Endothelial cell of umbilical vein (primary cell): ENCODE results near the gene IGFBP7. TPM values are rescaled to one million over a fixed set of nuclear protein-coding genes. Genes with fewer than 3 reads are reported as not detected.

ENCODE experiments used
- BruUV-seq: library from RNA; stranded (reverse); fragments of 400-500 nt; replicated peaks from 2 replicates; lab custom pipeline; 2021; lab: Mats Ljungman, UMichigan
- CTCF ChIA-PET: fragments of 300-600, 350-600 bp; sonication (Branson Sonifier 250); formaldehyde crosslinking; loops from one replicate; lab custom pipeline; 2021; ENCODE audit warnings: antibody characterized with exemption, inconsistent platforms; lab: Charles Lee
- POLR2A ChIA-PET: fragments of 300-600, 350-600 bp; sonication (Branson Sonifier 250); formaldehyde crosslinking; loops from one replicate; lab custom pipeline; 2021; ENCODE audit warnings: antibody characterized with exemption, inconsistent platforms; lab: Charles Lee
- DNase-seq: peaks from one replicate; pipeline ENCODE4 v3.0.0-alpha.2; 2011; ENCODE audit warnings: low read depth, low spot score
- FAIRE-seq: peaks from 2 replicates; lab custom pipeline; 2011; peaks lifted over from hg19 to GRCh38; lab: Jason Lieb, UNC
- H2AFZ ChIP-seq: 2 replicates; pipeline ENCODE4 v1.6.0; 2012; ENCODE audit warnings: low read depth, low read length, control low read depth, inconsistent platforms
- H3K27ac ChIP-seq: 2 replicates; pipeline ENCODE4 v1.5.1; 2011; ENCODE audit warnings: low read depth, mild to moderate bottlenecking, control low read depth, low read length, moderate library complexity; ENCODE audit not compliant: insufficient read depth
- H3K27me3 ChIP-seq, 2 experiments: 2 replicates each; pipeline versions ENCODE4 v1.6.0 to v1.6.1; 2011; ENCODE audit warnings: low read length in 2 of 2, mixed read lengths in 1 of 2; ENCODE audit not compliant: control insufficient read depth in 2 of 2, insufficient read depth in 2 of 2
- H3K36me3 ChIP-seq, 2 experiments: 2 replicates in 1 of 2; 3 replicates in 1 of 2; pipeline ENCODE4 v1.5.1; 2011; ENCODE audit warnings: low read length in 2 of 2, mild to moderate bottlenecking in 1 of 2, moderate library complexity in 1 of 2; ENCODE audit not compliant: control insufficient read depth in 2 of 2, insufficient read depth in 2 of 2; ENCODE audit errors: extremely low read depth in 1 of 2
- H3K4me1 ChIP-seq: 3 replicates; pipeline ENCODE4 v1.5.1; 2011; ENCODE audit warnings: mild to moderate bottlenecking, low read length; ENCODE audit not compliant: control insufficient read depth, insufficient read depth; ENCODE audit errors: extremely low read depth
- H3K4me2 ChIP-seq: 2 replicates; pipeline ENCODE4 v1.6.1; 2011; ENCODE audit warnings: low read length, control low read depth, mixed read lengths; ENCODE audit not compliant: insufficient read depth
- H3K4me3 ChIP-seq, 3 experiments: fragments of 200-600 bp in 1 of 3; sonication (generic), shearing (Covaris generic) in 1 of 3; replicated peaks in 1 of 3; 2 replicates each; pipeline ENCODE4 v1.5.1; 2011 to 2016; ENCODE audit warnings: control low read depth in 3 of 3, low read length in 3 of 3, mild to moderate bottlenecking in 2 of 3, inconsistent platforms in 1 of 3, low read depth in 1 of 3, moderate library complexity in 1 of 3; ENCODE audit not compliant: insufficient read depth in 1 of 3
- H3K79me2 ChIP-seq: 2 replicates; pipeline ENCODE4 v1.6.0; 2012; ENCODE audit warnings: low read length, inconsistent platforms; ENCODE audit not compliant: control insufficient read depth, insufficient read depth
- H3K9ac ChIP-seq: replicated peaks from 2 replicates; pipeline ENCODE3; 2011; ENCODE audit warnings: low read length, control low read depth; ENCODE audit not compliant: insufficient read depth; ENCODE audit errors: extremely low read depth
- H3K9me1 ChIP-seq: replicated peaks from 3 replicates; pipeline ENCODE4 v1.6.0; 2011; ENCODE audit warnings: mild to moderate bottlenecking, low read length; ENCODE audit not compliant: control insufficient read depth, insufficient read depth; ENCODE audit errors: extremely low read depth
- H3K9me3 ChIP-seq: replicated peaks from 2 replicates; pipeline ENCODE4 v1.5.1; 2012; ENCODE audit warnings: low read length, inconsistent platforms; ENCODE audit not compliant: control insufficient read depth, insufficient read depth
- H4K20me1 ChIP-seq: replicated peaks from 2 replicates; pipeline ENCODE3; 2011; ENCODE audit warnings: mild to moderate bottlenecking, low read length; ENCODE audit not compliant: control insufficient read depth, insufficient read depth; ENCODE audit errors: extremely low read depth
- EZH2 ChIP-seq: IDR thresholded peaks from 2 replicates; pipeline ENCODE4 v1.6.1; 2012; ENCODE audit warnings: borderline replicate concordance, low read depth, mild to moderate bottlenecking, moderate library complexity, low read length, inconsistent platforms; ENCODE audit not compliant: severe bottlenecking
- FOS ChIP-seq: IDR thresholded peaks from 2 replicates; pipeline ENCODE4 v1.6.1; 2011; ENCODE audit warnings: mild to moderate bottlenecking, low read length, moderate library complexity, borderline replicate concordance; ENCODE audit not compliant: insufficient read depth
- GATA2 ChIP-seq: IDR thresholded peaks from 2 replicates; pipeline ENCODE4 v1.7.0; 2011; ENCODE audit warnings: low read depth, mild to moderate bottlenecking, moderate library complexity, mixed read lengths, low read length; ENCODE audit not compliant: insufficient read length, insufficient read depth
- JUN ChIP-seq: IDR thresholded peaks from 2 replicates; pipeline ENCODE4 v1.6.1; 2011; ENCODE audit warnings: borderline replicate concordance, low read depth; ENCODE audit not compliant: insufficient read length, insufficient read depth
- MYC ChIP-seq: IDR thresholded peaks from one replicate; pipeline ENCODE4 v1.6.1; 2011; ENCODE audit warnings: mild to moderate bottlenecking, low read depth, low read length
- POLR2A ChIP-seq: IDR thresholded peaks from 2 replicates; pipeline ENCODE4 v1.6.1; 2012; ENCODE audit warnings: low read depth, mild to moderate bottlenecking, control low read depth, low read length
- dilution Hi-C: fragments of 300-500 bp; cut with MboI; formaldehyde crosslinking; loops from one replicate; pipeline ENCODE4 v1.15.0; 2019; ENCODE audit warnings: low sequenced_read_pairs; ENCODE audit not compliant: extremely low pct_ligation_motif_present
- intact Hi-C: fragments of 100-400 bp; cut with micrococcal nuclease; formaldehyde crosslinking; loops from one replicate; pipeline ENCODE4 v1.10.0; 2022
- polyA plus RNA-seq, 4 experiments: library from polyadenylated mRNA; depleted of rRNA in 3 of 4; stranded (reverse) in 3 of 4; unstranded in 1 of 4; fragments of >200 nt; gene quantifications; 2 replicates each; pipeline versions ENCODE4 v1.2.1 to v1.2.3, GENCODE V29; 2011 to 2012; ENCODE audit warnings: missing spikeins in 1 of 4
- total RNA-seq: library from RNA; stranded (reverse); gene quantifications from 2 replicates; pipeline ENCODE4 v1.2.3, GENCODE V29; 2021
- TF ChIP-seq, protein P1 (sequence below), 2 donors: IDR thresholded peaks; 1 replicate in 1 of 2; 2 replicates in 1 of 2; pipeline ENCODE4 v1.5.1; 2011; ENCODE audit warnings: low read length in 2 of 2, mild to moderate bottlenecking in 2 of 2, moderate library complexity in 2 of 2, control low read depth in 1 of 2, inconsistent platforms in 1 of 2, low read depth in 1 of 2; ENCODE audit not compliant: insufficient read depth in 1 of 2; ENCODE audit errors: extremely low read depth in 1 of 2

Gene IGFBP7
- total and polyA plus RNA-seq, 2 donors (not counting 3 experiments of a cell fraction or from before 2014, with no cell fraction given): 526 to 770 TPM

DNA sequence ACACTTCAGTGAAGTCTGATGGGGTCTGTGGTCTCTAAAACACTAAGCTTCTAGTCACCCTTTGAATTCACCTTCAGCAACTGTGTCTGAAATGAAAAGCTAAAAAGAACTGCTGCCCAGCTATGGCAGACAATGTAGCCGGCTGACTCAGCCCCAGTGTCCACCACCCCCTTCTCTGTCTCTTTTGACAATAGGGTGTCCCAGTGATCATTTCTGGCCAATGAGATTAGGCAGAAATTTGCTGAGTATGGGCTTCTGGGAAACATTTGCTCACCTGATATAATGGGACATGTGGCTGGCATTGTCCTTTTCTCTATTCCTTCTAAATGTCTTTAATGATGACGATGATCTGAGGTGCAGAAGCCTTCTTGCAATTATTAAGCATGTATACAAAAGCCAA is 20.6 kb downstream of the IGFBP7 start:
- Histone ChIP-seq H3K27ac (peak overlapping the region; percentile 65), H3K9me3 (no peaks in the 10 kb centered on the region), H3K27me3 (no peaks in the 10 kb centered on the region), H3K4me2 (peak overlapping the region; percentile 47), H2AFZ (no peak overlapping the region), H3K4me3 (no peak overlapping the region), H3K79me2 (peaks cover 59% of the 10 kb centered on the region), H3K9me1 (no peaks in the 10 kb centered on the region), H3K9ac (no peak overlapping the region), H3K4me1 (peaks cover 29% of the 10 kb centered on the region), H3K36me3 (peaks cover 0 to under 1% of the 10 kb centered on the region in 2 experiments), H4K20me1 (no peaks in the 10 kb centered on the region)
- BruUV-seq: TSS peak; percentile 71
- intact Hi-C loops: no loop called here
- no peak for DNase-seq
- dilution Hi-C loops: no loop called here
- peak; percentile 5 for TF ChIP-seq JUN
- peak; percentile 19 for TF ChIP-seq FOS
- peak; percentile 31 for TF ChIP-seq POLR2A
- TF ChIP-seq EZH2: no peak
- TF ChIP-seq, protein P1, sequence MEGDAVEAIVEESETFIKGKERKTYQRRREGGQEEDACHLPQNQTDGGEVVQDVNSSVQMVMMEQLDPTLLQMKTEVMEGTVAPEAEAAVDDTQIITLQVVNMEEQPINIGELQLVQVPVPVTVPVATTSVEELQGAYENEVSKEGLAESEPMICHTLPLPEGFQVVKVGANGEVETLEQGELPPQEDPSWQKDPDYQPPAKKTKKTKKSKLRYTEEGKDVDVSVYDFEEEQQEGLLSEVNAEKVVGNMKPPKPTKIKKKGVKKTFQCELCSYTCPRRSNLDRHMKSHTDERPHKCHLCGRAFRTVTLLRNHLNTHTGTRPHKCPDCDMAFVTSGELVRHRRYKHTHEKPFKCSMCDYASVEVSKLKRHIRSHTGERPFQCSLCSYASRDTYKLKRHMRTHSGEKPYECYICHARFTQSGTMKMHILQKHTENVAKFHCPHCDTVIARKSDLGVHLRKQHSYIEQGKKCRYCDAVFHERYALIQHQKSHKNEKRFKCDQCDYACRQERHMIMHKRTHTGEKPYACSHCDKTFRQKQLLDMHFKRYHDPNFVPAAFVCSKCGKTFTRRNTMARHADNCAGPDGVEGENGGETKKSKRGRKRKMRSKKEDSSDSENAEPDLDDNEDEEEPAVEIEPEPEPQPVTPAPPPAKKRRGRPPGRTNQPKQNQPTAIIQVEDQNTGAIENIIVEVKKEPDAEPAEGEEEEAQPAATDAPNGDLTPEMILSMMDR (IDR thresholded peaks at IDR 0.05; ENCODE audit: extremely low read depth in 1 of 2, insufficient read depth in 1 of 2, low read depth in 1 of 2, low read length in 2 of 2): no peak
- TF ChIP-seq MYC: no peak
- no peak for TF ChIP-seq GATA2
- POLR2A ChIA-PET: interaction anchor here (0.9 kb wide), 1 partner anchor 9 kb away, joined by 3 read pairs; no protein-coding TSS in a partner anchor
- FAIRE-seq: peak; percentile 24
- CTCF ChIA-PET: interaction anchor here (1.1 to 1.7 kb wide), 2 partner anchors 12 to 74 kb away, joined by 4 to 5 read pairs; no protein-coding TSS in a partner anchor
